HG03354 (cell line): ENCODE data around the gene CNTNAP2.

Experiments used
- ATAC-seq: cut with Tn5 transposase; IDR thresholded peaks from one replicate; pipeline ENCODE4 v1.9.1; 2021; ENCODE audit warnings: mild to moderate bottlenecking; ENCODE audit not compliant: unreplicated experiment, poor library complexity, severe bottlenecking

CNTNAP2 gene

GRCh38 chr7:146725520-146725919, 608.9 kb downstream of the CNTNAP2 start:
- no peak for ATAC-seq

DNA sequence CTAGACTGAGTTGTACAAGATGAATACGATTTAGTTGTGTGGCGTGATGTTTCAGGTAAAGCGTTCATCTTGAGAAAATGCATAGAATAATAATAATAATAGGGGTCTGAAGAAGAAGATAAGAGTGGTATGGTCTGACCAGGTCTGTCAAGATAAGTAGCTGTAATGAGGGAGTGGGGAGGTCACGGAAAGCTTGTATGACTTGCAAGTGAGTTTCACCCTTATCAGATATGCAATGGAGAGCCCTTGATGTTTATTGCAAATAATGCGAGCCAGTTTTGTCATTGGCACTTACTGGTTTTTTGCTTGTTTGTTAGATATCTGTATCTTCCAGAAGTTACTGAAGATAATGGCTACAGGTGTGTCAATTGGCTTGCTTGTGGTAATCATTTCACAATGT, 611.5 kb downstream of the CNTNAP2 start:
- no peak for ATAC-seq

- ATAC-seq = no peak
These were observed 612.0 kb downstream of the CNTNAP2 start for GRCh38 chr7:146728611-146729010.

- no peak for ATAC-seq
These were observed 614.6 kb downstream of the CNTNAP2 start for GRCh38 chr7:146731185-146731584.

DNA sequence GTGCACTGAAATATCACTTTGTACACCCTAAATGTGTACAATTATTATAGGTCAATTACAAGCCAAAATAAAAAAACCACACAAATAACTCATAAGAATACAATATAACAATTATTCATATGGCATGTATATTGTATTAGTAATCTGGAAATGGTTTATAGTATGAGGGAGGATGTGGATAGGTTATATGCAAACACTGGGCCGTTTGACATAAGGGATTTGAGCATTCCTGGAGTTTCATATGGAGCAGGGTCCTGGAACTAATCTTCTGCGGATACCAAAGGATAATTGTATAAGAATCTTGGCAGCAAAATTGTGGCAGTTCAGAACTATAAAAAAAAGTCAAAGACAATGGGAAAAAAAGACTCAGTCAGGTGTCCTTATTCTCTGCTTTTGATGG, 619.4 kb downstream of the CNTNAP2 start:
- ATAC-seq = no peak

DNA sequence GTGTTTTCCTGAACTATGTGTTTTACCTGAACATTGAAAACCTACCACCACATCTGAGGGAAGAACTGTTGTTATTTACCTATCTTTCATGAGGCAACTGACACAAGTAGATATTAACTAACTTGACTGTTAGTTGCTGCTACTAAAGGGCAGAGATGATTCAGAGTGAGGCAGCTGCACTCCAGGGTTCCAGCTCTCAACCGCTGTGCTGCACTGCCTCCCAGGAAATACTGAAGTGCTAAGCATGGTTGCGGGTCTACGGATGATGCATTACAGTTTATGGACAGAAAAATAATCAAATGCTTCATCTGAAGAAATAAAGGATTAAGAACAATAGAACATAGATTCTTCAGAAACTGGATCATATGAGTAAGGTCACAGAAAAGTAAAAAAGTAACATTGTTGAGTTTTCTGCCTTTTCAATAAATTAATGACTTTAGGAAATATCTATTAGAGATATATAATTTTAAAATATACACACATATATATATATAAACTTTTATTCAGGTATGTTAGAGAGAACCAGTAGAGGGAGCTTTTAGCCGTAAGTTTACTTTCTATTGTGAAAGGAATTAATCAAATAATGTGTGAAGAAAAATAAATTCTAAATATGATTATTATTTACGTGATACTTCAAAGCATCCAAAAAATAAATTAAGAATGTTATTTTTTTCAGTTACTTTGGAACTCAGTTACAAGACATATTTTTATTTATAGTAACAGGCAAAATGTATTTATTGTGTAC, 620.0 kb downstream of the CNTNAP2 start:
- no peak for ATAC-seq

GRCh38 chr7:146740039-146740438, 623.4 kb downstream of the CNTNAP2 start:
- no peak for ATAC-seq

GRCh38 chr7:146741911-146742310, 625.3 kb downstream of the CNTNAP2 start:
- ATAC-seq = no peak

- ATAC-seq = no peak
These were observed 637.8 kb downstream of the CNTNAP2 start for GRCh38 chr7:146754385-146754784.

DNA sequence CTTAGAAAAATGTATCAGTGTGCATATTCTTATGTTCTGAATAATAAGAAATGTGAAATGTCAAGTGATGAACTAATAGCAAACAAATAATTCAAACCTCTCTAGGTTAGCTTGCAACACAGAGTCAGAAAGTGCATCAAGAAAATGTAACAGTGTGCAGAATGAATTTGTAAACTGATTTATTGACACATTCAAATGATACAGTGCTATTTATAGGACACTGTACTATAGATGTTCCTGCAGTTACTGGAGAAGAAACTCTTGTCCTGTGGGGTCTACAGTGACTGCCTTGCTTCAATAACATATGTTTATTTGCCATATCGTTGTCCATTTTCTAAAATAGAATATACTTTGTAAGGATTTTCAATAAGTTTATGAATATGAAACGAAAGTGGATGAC, 639.0 kb downstream of the CNTNAP2 start:
- no peak for ATAC-seq

DNA sequence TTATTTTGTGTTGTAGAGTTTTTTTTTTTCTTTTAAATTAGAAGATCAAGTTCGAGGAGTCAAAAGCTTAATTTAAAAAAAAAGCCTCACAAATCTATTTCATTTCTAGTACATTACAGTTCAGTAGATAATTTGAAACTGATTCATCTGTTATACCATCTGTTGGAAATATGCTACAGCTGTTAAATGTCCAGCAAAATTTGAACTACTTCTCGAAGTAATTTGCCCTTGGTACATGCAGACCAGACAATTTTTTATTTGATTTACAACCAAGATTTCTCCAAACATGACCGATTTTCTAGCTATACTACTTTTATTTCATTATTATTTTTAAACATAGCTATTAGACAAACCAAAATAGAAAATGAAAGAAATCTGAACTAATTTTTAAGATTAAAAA, 647.9 kb downstream of the CNTNAP2 start:
- no peak for ATAC-seq

GRCh38 chr7:146768957-146769356, 652.4 kb downstream of the CNTNAP2 start:
- no peak for ATAC-seq

- no peak for ATAC-seq
These were observed 656.0 kb downstream of the CNTNAP2 start for GRCh38 chr7:146772601-146773000.

GRCh38 chr7:146773506-146773905, 656.9 kb downstream of the CNTNAP2 start:
- ATAC-seq = no peak

DNA sequence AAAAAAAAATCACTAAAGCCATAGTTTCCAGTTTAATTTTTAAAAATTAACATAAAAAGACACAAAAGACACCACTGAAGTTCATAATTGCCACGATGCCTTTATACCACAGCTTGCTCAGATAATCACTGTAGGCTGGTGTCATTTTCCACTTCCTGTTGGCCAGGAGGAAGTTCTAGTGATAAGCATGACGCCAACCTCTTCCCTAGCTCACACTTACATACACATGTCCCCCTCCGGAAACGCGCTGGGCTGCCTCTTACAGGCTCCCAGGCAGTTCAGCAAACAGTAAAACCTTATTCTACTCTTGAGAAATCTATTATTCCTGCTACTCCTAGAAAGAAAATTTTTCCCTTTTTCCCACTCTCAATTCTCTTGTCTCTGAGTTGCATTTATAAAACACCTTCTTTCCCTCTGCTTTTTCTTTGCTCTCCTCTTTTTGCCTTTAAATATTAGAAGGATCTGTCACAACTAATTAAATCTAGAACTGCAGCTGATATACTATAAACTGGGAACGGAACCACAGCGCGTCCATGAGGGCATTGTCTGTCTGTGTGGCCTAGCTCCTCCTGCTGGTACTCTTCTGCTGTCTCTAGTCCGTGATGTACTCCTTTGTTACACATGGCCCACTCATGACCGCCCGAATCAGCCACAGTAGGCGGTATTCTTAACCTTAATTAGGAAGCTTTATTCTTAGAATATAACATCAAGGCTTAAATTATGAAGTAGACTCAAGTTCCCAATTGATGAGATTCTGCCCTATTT, 664.9 kb downstream of the CNTNAP2 start:
- ATAC-seq = no peak

GRCh38 chr7:146787266-146787665, 670.7 kb downstream of the CNTNAP2 start:
- no peak for ATAC-seq

GRCh38 chr7:146788008-146788407, 671.4 kb downstream of the CNTNAP2 start:
- ATAC-seq = no peak

GRCh38 chr7:146791344-146792285, 675.0 kb downstream of the CNTNAP2 start:
- ATAC-seq = no peak

DNA sequence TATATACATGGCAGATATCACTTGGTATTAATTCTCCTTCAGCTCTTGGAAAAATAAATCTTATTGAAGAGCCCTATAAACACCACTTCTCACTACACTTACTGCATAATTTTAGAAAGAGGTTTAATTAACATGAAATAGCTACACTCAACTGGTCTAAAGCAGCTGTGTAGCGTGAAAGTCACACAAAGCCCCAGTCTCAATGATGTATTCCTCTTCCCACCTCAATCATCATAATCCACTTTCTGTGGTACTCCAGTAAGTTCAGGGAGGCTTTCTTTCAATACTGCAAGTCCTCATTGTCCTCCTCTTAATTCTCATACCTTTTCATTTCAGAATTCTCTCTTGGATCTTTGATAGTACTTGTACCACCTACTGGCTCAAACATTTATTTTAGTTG, 688.0 kb downstream of the CNTNAP2 start:
- no peak for ATAC-seq

DNA sequence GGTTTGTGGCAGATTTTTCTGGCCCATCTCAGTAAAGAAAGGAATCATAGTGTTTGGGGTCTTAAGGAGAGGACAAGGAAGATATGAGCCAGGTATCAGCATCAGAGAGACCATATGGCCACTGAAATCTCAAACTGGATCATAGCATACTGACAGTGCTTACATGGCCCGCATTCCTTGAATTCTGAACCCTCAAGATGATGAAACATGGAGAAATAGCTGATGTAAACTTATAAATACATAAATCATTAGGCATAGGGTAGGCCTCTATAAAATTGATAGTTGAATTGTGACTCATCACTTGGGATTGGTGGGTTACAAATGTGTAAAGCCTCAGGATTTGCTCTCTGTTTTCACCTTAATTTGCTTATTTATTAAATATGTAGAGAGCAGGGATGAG, 688.5 kb downstream of the CNTNAP2 start:
- ATAC-seq = no peak
